Sigmoid colon (tissue), 4 donors: ENCODE results near the gene BACH1.

Source experiments
- CTCF ChIP-seq, 4 experiments: fragments of 450-650 bp in 3 of 4; fragments of 200-600 bp in 1 of 4; IDR thresholded peaks; one replicate each; pipeline ENCODE4 v1.5.1; 2016 to 2019; ENCODE audit warnings: antibody characterized with exemption in 4 of 4, mild to moderate bottlenecking in 3 of 4, moderate library complexity in 2 of 4
- POLR2AphosphoS5 ChIP-seq, 4 donors: sonication (generic); formaldehyde crosslinking; IDR thresholded peaks; one replicate each; pipeline ENCODE4 v1.6.1; 2017; ENCODE audit warnings: antibody characterized with exemption in 4 of 4

- TF ChIP-seq POLR2AphosphoS5 (IDR thresholded peaks at IDR 0.05) = no peak
- TF ChIP-seq CTCF (IDR thresholded peaks at IDR 0.05) = no peak
These were observed 44.2 kb upstream of the BACH1 start for GRCh38 chr21:29254550-29254949.
